HEK293 (cell line): ENCODE results near the gene SREBF2.

Experiments
- CTCF ChIP-seq: fragments of 450-650 bp; formaldehyde crosslinking; IDR thresholded peaks from 2 replicates; pipeline ENCODE4 v1.5.1; 2016; ENCODE audit warnings: missing biosample characterization, missing genetic modification characterization
- GLI4 ChIP-seq: fragments of 450-650 bp; formaldehyde crosslinking; IDR thresholded peaks from 2 replicates; pipeline ENCODE4 v1.5.1; 2016; ENCODE audit warnings: missing biosample characterization, missing genetic modification characterization
- TSHZ1 ChIP-seq: fragments of 450-650 bp; formaldehyde crosslinking; IDR thresholded peaks from 2 replicates; pipeline ENCODE4 v1.5.1; 2016; ENCODE audit warnings: missing biosample characterization, missing genetic modification characterization, borderline replicate concordance
- ZBTB44 ChIP-seq: fragments of 450-650 bp; IDR thresholded peaks from 2 replicates; pipeline ENCODE4 v1.5.1; 2018; ENCODE audit warnings: missing biosample characterization, mild to moderate bottlenecking, missing genetic modification characterization
- ZNF558 ChIP-seq: fragments of 450-650 bp; formaldehyde crosslinking; IDR thresholded peaks from 2 replicates; pipeline ENCODE4 v1.5.1; 2016; ENCODE audit warnings: missing biosample characterization, missing genetic modification characterization

- no peak for TF ChIP-seq CTCF (tag by site-specific recombination)
- TF ChIP-seq GLI4 (tag by site-specific recombination), result no peak
- no peak for TF ChIP-seq TSHZ1 (tag by site-specific recombination)
- no peak for TF ChIP-seq ZBTB44
- no peak for TF ChIP-seq ZNF558 (tag by site-specific recombination)
Observed at GRCh38 chr22:41888627-41889200, 55.8 kb downstream of the SREBF2 start.
